K562 (cell line): Measurements from ENCODE around the gene PIK3CG. TPM values are rescaled to one million over a fixed set of nuclear protein-coding genes. Genes with fewer than 3 reads are reported as not detected.
A peak's percentile ranks its signal among the peaks of the same experiment; 100 is the strongest.
"Not testable (repeated sequence)": the region's sequence is repeated elsewhere in the genome, so short reads cannot be mapped to it uniquely, and the experiment has no call there.

Source experiments
- ATAC-seq: fragments of 200-7000 bp; cut with Tn5 transposase; 3 replicates; pipeline ENCODE4 v1.9.1; 2020; ENCODE audit warnings: moderate library complexity
- BruUV-seq: library from RNA; stranded (reverse); fragments of 400-500 nt; replicated peaks from 2 replicates; lab custom pipeline; 2021; lab: Mats Ljungman, UMichigan
- CTCF ChIA-PET: fragments of 300-600 bp; formaldehyde crosslinking; extraction: SDS; loops from one replicate; lab custom pipeline; 2021; ENCODE audit warnings: low intra/inter-chr PET ratio; lab: Yijun Ruan, JAX
- POLR2A ChIA-PET: fragments of 300-600, 350-650 bp; sonication (Branson Sonifier 250); formaldehyde crosslinking; extraction: SDS; loops from one replicate; lab custom pipeline; 2021; ENCODE audit warnings: antibody characterized with exemption, inconsistent platforms; lab: Yijun Ruan, JAX
- DNase-seq, 4 experiments: peaks; one replicate each; pipeline versions ENCODE4 v3.0.0 to v3.0.0-alpha.2; 2011 to 2018; ENCODE audit warnings: low spot score in 3 of 4, mixed read lengths in 3 of 4; ENCODE audit errors: extremely low read depth in 1 of 4
- FAIRE-seq: peaks from 2 replicates; lab custom pipeline; 2011; peaks lifted over from hg19 to GRCh38; lab: Jason Lieb, UNC
- H2AFZ ChIP-seq: 2 replicates; pipeline ENCODE4 v1.6.0; 2011; ENCODE audit warnings: low read depth, low read length, control low read depth, inconsistent platforms
- H3K27ac ChIP-seq: fragments of 200-600 bp; 3 replicates; pipeline ENCODE4 v1.8.0; 2011; ENCODE audit warnings: low read depth, mild to moderate bottlenecking, control low read depth, inconsistent platforms, low read length, moderate library complexity, mixed read lengths; ENCODE audit errors: extremely low read depth
- H3K27me3 ChIP-seq, 2 experiments: fragments of 300-600 bp in 1 of 2; 2 replicates in 1 of 2; 3 replicates in 1 of 2; pipeline versions ENCODE4 v1.6.0 to v1.8.0; 2011; ENCODE audit warnings: inconsistent platforms in 2 of 2, low read length in 2 of 2, mild to moderate bottlenecking in 1 of 2, mixed read lengths in 1 of 2, moderate library complexity in 1 of 2; ENCODE audit not compliant: control insufficient read depth in 2 of 2, insufficient read depth in 2 of 2
- H3K36me3 ChIP-seq: fragments of 300-600 bp; 3 replicates; pipeline ENCODE4 v1.8.0; 2011; ENCODE audit warnings: mild to moderate bottlenecking, low read length, inconsistent platforms; ENCODE audit not compliant: control insufficient read depth, insufficient read depth
- H3K4me1 ChIP-seq, 2 experiments: fragments of 200-600 bp in 1 of 2; replicated peaks in 1 of 2; 2 replicates in 1 of 2; 3 replicates in 1 of 2; pipeline versions ENCODE4 v1.5.1 to v1.8.0; 2011; ENCODE audit warnings: inconsistent platforms in 2 of 2, low read length in 2 of 2, mild to moderate bottlenecking in 1 of 2, mixed read lengths in 1 of 2, moderate library complexity in 1 of 2; ENCODE audit not compliant: control insufficient read depth in 2 of 2, insufficient read depth in 2 of 2
- H3K4me2 ChIP-seq: 2 replicates; pipeline ENCODE4 v1.6.1; 2011; ENCODE audit warnings: low read length, control low read depth, inconsistent platforms, mixed read lengths; ENCODE audit not compliant: insufficient read depth
- H3K4me3 ChIP-seq: fragments of 200-600 bp; sonication (generic), shearing (Covaris generic); 2 replicates; pipeline ENCODE4 v1.5.1; 2016; ENCODE audit warnings: control low read depth, inconsistent platforms
- H3K79me2 ChIP-seq: fragments of 200-600 bp; 3 replicates; pipeline ENCODE4 v1.8.0; 2011; ENCODE audit warnings: low read length, inconsistent platforms; ENCODE audit not compliant: control insufficient read depth, insufficient read depth
- H3K9ac ChIP-seq, 2 experiments: 2 replicates each; pipeline versions ENCODE4 v1.6.0 to v1.6.1; 2011; ENCODE audit warnings: low read depth in 2 of 2, low read length in 2 of 2, control low read depth in 1 of 2, inconsistent platforms in 1 of 2, mild to moderate bottlenecking in 1 of 2, mixed read lengths in 1 of 2; ENCODE audit not compliant: insufficient read depth in 1 of 2
- H3K9me1 ChIP-seq: one replicate; pipeline ENCODE4 v1.6.0; 2011; ENCODE audit warnings: inconsistent platforms, mild to moderate bottlenecking, low read length, moderate library complexity; ENCODE audit not compliant: control insufficient read depth, insufficient read depth
- H3K9me3 ChIP-seq: replicated peaks from 2 replicates; pipeline ENCODE4 v1.5.1; 2011; ENCODE audit warnings: low read depth, low read length, inconsistent platforms; ENCODE audit not compliant: control insufficient read depth, insufficient read depth
- H4K20me1 ChIP-seq: replicated peaks from 2 replicates; pipeline ENCODE4 v1.6.1; 2011; ENCODE audit warnings: low read length, inconsistent platforms, mixed read lengths; ENCODE audit not compliant: control insufficient read depth, insufficient read depth
- ADNP ChIP-seq: fragments of 200-800 bp; sonication (Bioruptor generic); IDR thresholded peaks from 2 replicates; pipeline ENCODE4 v1.6.1; 2016; ENCODE audit warnings: missing genetic modification characterization, missing compliant biosample characterization
- BCOR ChIP-seq: fragments of 450-650 bp; IDR thresholded peaks from 2 replicates; pipeline ENCODE4 v1.6.1; 2016
- CBFA2T3 ChIP-seq: fragments of 450-650 bp; IDR thresholded peaks from 2 replicates; pipeline ENCODE4 v1.6.1; 2017
- KDM1A ChIP-seq, 2 experiments: fragments of 450-650 bp; IDR thresholded peaks; 2 replicates each; pipeline ENCODE4 v1.6.1; 2016; ENCODE audit warnings: mild to moderate bottlenecking in 2 of 2
- KLF10 ChIP-seq: fragments of 250-450 bp; sonication (Bioruptor Pico); IDR thresholded peaks from 2 replicates; pipeline ENCODE4 v1.6.1; 2021; ENCODE audit warnings: matching md5 sums
- RBM25 ChIP-seq: fragments of 200-400 bp; formaldehyde crosslinking; IDR thresholded peaks from 2 replicates; pipeline ENCODE4 v1.6.1; 2018; ENCODE audit warnings: low read length, low read depth, moderate library complexity; ENCODE audit not compliant: severe bottlenecking
- RCOR1 ChIP-seq, 2 experiments: IDR thresholded peaks; 2 replicates each; pipeline ENCODE4 v1.6.1; 2012; ENCODE audit warnings: low read depth in 2 of 2, low read length in 2 of 2, borderline replicate concordance in 1 of 2, improper control_type of control experiment in 1 of 2
- SMARCA5 ChIP-seq: fragments of 450-650 bp; IDR thresholded peaks from 2 replicates; pipeline ENCODE4 v1.6.1; 2016
- ZNF146 ChIP-seq: IDR thresholded peaks from one replicate; pipeline ENCODE4 v1.6.1; 2018; ENCODE audit warnings: missing compliant biosample characterization; ENCODE audit not compliant: unreplicated experiment
- WGBS: fragments of 100-300 bp; shearing (Covaris generic); methylation state at CpG from one replicate; pipeline ENCODE4 v1.1.6; 2016; ENCODE audit warnings: low coverage, mixed read lengths; ENCODE audit not compliant: insufficient coverage; ENCODE audit errors: missing lambda C conversion rate; 5-methylcytosine and 5-hydroxymethylcytosine counted together
- in situ Hi-C: fragments of 300-500 bp; cut with MboI; formaldehyde crosslinking; loops from 4 replicates; pipeline ENCODE4 v1.15.0; 2018; ENCODE audit warnings: inconsistent platforms, mixed read lengths
- intact Hi-C: fragments of 100-400 bp; cut with micrococcal nuclease; formaldehyde crosslinking; loops from 2 replicates; pipeline ENCODE4 v1.14.2; 2022
- polyA plus RNA-seq, 8 experiments: library from polyadenylated mRNA; depleted of rRNA in 4 of 8; stranded (reverse) in 5 of 8; unstranded in 3 of 8; fragments of >200 nt; fragmentation: Nextera tagmentation in 2 of 8; fragmentation: Illumina TruSeq in 1 of 8; extraction: Ambion mirVana in 2 of 8; extraction: Trizol in 1 of 8; gene quantifications; 2 replicates each; pipeline versions ENCODE4 v1.2.1 to v1.2.3, GENCODE V29; 2011 to 2014; ENCODE audit warnings: inconsistent platforms in 1 of 8, missing spikeins in 1 of 8
- total RNA-seq, 7 experiments: library from RNA; depleted of rRNA in 6 of 7; stranded (reverse); fragments of >200 nt in 6 of 7; fragmentation: Illumina TruSeq in 2 of 7; extraction: Trizol in 2 of 7; gene quantifications; 2 replicates each; pipeline versions ENCODE4 v1.2.1 to v1.2.3, GENCODE V29; 2011 to 2021; ENCODE audit warnings: low replicate concordance in 1 of 7

The PIK3CG gene
- total and polyA plus RNA-seq, 9 of the 15 experiments (the other 6 are each of a cell fraction or from before 2014, with no cell fraction given) = 5.3 to 42.5 (median 29.0) TPM

- H3K79me2 ChIP-seq, POLR2A ChIA-PET, H3K4me1 ChIP-seq, H3K9me1 ChIP-seq, CTCF ChIA-PET, in situ Hi-C loops, H3K4me2 ChIP-seq, H3K9me3 ChIP-seq, FAIRE-seq, H4K20me1 ChIP-seq, H3K27ac ChIP-seq, ATAC-seq, H3K4me3 ChIP-seq, DNase-seq, H3K27me3 ChIP-seq, H3K36me3 ChIP-seq, BruUV-seq, H3K9ac ChIP-seq, intact Hi-C loops, H2AFZ ChIP-seq: not testable (repeated sequence)
- WGBS = 48% methylated on average over 3 of the region's 3 CpGs
- TF ChIP-seq ADNP (tag) (peak; percentile 48; the same call in 1 of the 2 replicates), KDM1A (IDR thresholded peaks at IDR 0.05) (peak; percentile 27 to 39; a peak in 1 of 4 replicates), KLF10 (CRISPR knock-in tag) (0 out of 2 replicates have a peak, but pooled peaks have one; percentile 16), RBM25 (peak; percentile 28), ZNF146 (CRISPR knock-in tag) (peak; percentile 95), BCOR (peak; percentile 63), SMARCA5 (peak; percentile 41; the same call in 1 of the 2 replicates)
Observed at GRCh38 chr7:106897553-106897952, 32.5 kb downstream of the PIK3CG start.

DNA sequence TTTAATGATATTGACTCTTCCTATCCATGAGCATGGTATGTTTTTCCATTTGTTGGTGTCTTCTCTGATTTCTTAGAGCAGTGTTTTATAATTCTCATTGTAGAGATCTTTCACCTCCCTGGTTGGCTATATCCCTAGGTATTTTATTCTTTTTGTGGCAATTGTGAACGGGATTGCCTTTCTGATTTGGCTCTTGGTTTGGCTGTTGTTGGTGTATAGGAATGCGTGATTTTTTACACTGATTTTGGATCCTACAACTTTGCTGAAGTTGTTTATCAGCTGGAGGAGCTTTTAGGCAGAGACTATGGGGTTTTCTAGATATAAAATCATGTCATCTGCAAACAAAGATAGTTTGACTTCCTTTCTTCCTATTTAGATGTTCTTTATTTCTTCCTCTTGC, 33.9 kb downstream of the PIK3CG start:
- H3K9me3 ChIP-seq, POLR2A ChIA-PET, in situ Hi-C loops, H3K9me1 ChIP-seq, H3K4me1 ChIP-seq, H3K4me3 ChIP-seq, CTCF ChIA-PET, DNase-seq, H3K79me2 ChIP-seq, H3K9ac ChIP-seq, BruUV-seq, H3K27ac ChIP-seq, H3K27me3 ChIP-seq, H2AFZ ChIP-seq, intact Hi-C loops, ATAC-seq, FAIRE-seq, H3K4me2 ChIP-seq, H3K36me3 ChIP-seq, H4K20me1 ChIP-seq: not testable (repeated sequence)
- 15% methylated on average over 2 of the region's 2 CpGs for WGBS
- TF ChIP-seq CBFA2T3 (peak; percentile 34), KDM1A (IDR thresholded peaks at IDR 0.05) (peak; percentile 57 to 68), RCOR1 (IDR thresholded peaks at IDR 0.05; ENCODE audit: borderline replicate concordance in 1 of 2, low read depth in 2 of 2, low read length in 2 of 2) (0 out of 4 replicates have a peak, but pooled peaks of 1 of the 2 experiments have one; percentile 40)
